Kidney glomerular epithelial cell (primary cell): Measurements from ENCODE around the gene RABIF.
A peak's percentile ranks its signal among the peaks of the same experiment; 100 is the strongest.
"Not testable (repeated sequence)": the region's sequence is repeated elsewhere in the genome, so short reads cannot be mapped to it uniquely, and the experiment has no call there.

Source experiments
- DNase-seq: peaks from one replicate; lab custom pipeline; 2025; lab: John Stamatoyannopoulos, UW

RABIF gene

GRCh38 chr1:202888531-202889360 lies at the start of gene RABIF:
Gene RABIF, minus strand, starts transcription at chr1:202889149. Its CDS starts 51 bp downstream, at chr1:202889098.
- peak; percentile 96 for DNase-seq

GRCh38 chr1:202938287-202938925 lies 49.5 kb upstream of the RABIF start:
- no peak for DNase-seq

- not testable (repeated sequence) for DNase-seq
These were observed 47.5 kb upstream of the RABIF start for GRCh38 chr1:202936409-202936808.

- DNase-seq: no peak
These were observed 46.9 kb upstream of the RABIF start for GRCh38 chr1:202935844-202936243.

GRCh38 chr1:202934755-202935154 lies 45.8 kb upstream of the RABIF start:
- DNase-seq: no peak

- no peak for DNase-seq
These were observed 43.5 kb upstream of the RABIF start for GRCh38 chr1:202932476-202932875.

- DNase-seq: peak; percentile 83
These were observed 37.9 kb upstream of the RABIF start, which contains the start of gene KLHL12 for GRCh38 chr1:202926581-202927491. Gene KLHL12, minus strand, starts transcription at chr1:202927234. Its CDS starts 2,072 bp downstream, at chr1:202925162.

GRCh38 chr1:202923533-202923932 lies 34.6 kb upstream of the RABIF start:
- no peak for DNase-seq

- no peak for DNase-seq
These were observed 30.7 kb upstream of the RABIF start for GRCh38 chr1:202919615-202920014.

GRCh38 chr1:202915146-202915545 lies 26.2 kb upstream of the RABIF start:
- no peak for DNase-seq

GRCh38 chr1:202912476-202912875 lies 23.5 kb upstream of the RABIF start:
- not testable (repeated sequence) for DNase-seq

- DNase-seq: no peak
These were observed 20.5 kb upstream of the RABIF start for GRCh38 chr1:202909494-202909893.

GRCh38 chr1:202908998-202909397 lies 20.0 kb upstream of the RABIF start:
- no peak for DNase-seq

GRCh38 chr1:202905331-202905730 lies 16.4 kb upstream of the RABIF start:
- DNase-seq: no peak

GRCh38 chr1:202903808-202904207 lies 14.9 kb upstream of the RABIF start:
- DNase-seq: not testable (repeated sequence)

- no peak for DNase-seq
These were observed 12.6 kb upstream of the RABIF start for GRCh38 chr1:202901555-202901954.

- no peak for DNase-seq
These were observed 3.6 kb upstream of the RABIF start for GRCh38 chr1:202892501-202892900.

GRCh38 chr1:202890392-202890791 lies 1.4 kb upstream of the RABIF start:
- no peak for DNase-seq

- peak; percentile 23 for DNase-seq
These were observed 773 bp downstream of the RABIF start for GRCh38 chr1:202888221-202888530.

- no peak for DNase-seq
These were observed 7.9 kb downstream of the RABIF start for GRCh38 chr1:202880961-202881460.

- no peak for DNase-seq
These were observed 8.9 kb downstream of the RABIF start for GRCh38 chr1:202880062-202880461.

- DNase-seq: no peak
These were observed 9.8 kb downstream of the RABIF start for GRCh38 chr1:202879128-202879527.
